Gastroesophageal sphincter (tissue), 3 donors: ENCODE measurements around the gene EPHB2.

ENCODE experiments used
- POLR2A ChIP-seq, 2 donors: fragments of 450-650 bp; IDR thresholded peaks; one replicate each; pipeline ENCODE4 v1.6.1; 2017; ENCODE audit warnings: antibody characterized with exemption in 2 of 2, mild to moderate bottlenecking in 2 of 2, moderate library complexity in 1 of 2
- TF ChIP-seq, protein P1 (sequence below), 4 experiments: fragments of 200-600 bp in 2 of 4; fragments of 450-650 bp in 2 of 4; sonication (generic) in 1 of 4; IDR thresholded peaks; one replicate each; pipeline ENCODE4 v1.5.1; 2017 to 2019; ENCODE audit warnings: antibody characterized with exemption in 4 of 4, mild to moderate bottlenecking in 2 of 4, moderate library complexity in 2 of 4

DNA sequence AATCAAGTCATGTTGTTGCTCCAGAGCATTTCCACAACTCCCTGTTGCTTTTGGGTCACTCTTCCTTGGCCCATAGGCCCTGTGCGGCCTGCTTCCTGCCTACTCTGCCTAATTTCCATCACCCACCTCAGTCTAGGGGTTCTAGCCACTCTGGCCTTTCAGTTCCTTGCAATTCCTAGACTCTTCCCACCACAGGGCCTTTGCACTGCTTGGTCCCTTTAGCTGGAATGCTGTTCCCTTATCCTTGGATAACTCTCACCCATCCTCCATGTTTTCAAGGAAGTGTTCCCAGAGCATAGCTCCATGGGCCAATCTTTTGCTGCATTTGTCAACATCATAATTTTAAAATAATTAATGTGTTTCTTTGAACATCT, 18.7 kb downstream of the EPHB2 start:
- TF ChIP-seq, protein P1, sequence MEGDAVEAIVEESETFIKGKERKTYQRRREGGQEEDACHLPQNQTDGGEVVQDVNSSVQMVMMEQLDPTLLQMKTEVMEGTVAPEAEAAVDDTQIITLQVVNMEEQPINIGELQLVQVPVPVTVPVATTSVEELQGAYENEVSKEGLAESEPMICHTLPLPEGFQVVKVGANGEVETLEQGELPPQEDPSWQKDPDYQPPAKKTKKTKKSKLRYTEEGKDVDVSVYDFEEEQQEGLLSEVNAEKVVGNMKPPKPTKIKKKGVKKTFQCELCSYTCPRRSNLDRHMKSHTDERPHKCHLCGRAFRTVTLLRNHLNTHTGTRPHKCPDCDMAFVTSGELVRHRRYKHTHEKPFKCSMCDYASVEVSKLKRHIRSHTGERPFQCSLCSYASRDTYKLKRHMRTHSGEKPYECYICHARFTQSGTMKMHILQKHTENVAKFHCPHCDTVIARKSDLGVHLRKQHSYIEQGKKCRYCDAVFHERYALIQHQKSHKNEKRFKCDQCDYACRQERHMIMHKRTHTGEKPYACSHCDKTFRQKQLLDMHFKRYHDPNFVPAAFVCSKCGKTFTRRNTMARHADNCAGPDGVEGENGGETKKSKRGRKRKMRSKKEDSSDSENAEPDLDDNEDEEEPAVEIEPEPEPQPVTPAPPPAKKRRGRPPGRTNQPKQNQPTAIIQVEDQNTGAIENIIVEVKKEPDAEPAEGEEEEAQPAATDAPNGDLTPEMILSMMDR (IDR thresholded peaks at IDR 0.05) = no peak
- TF ChIP-seq POLR2A (IDR thresholded peaks at IDR 0.05) = no peak
